Activated CD4-positive, CD25-positive, alpha-beta regulatory T cell (primary cell): ENCODE results near the gene ZNF254.
"Not testable (repeated sequence)": the region's sequence is repeated elsewhere in the genome, so short reads cannot be mapped to it uniquely, and the experiment has no call there.

Experiments
- DNase-seq, 4 experiments: peaks; one replicate each; lab custom pipeline; 2025; lab: John Stamatoyannopoulos, UW

Gene ZNF254

GRCh38 chr19:24086974-24087595, at the start of gene ZNF254:
ZNF254 (plus strand) TSS chr19:24087187; CDS start chr19:24087308, 121 bp downstream.
- DNase-seq = peak; percentile 35 to 61 (median 50)

- no peak for DNase-seq
Observed at GRCh38 chr19:24040621-24041020, 46.4 kb upstream of the ZNF254 start.

GRCh38 chr19:24041326-24041725, 45.7 kb upstream of the ZNF254 start:
- not testable (repeated sequence) for DNase-seq

- DNase-seq = no peak
Observed at GRCh38 chr19:24046550-24046949, 40.4 kb upstream of the ZNF254 start.

GRCh38 chr19:24048261-24048660, 38.7 kb upstream of the ZNF254 start:
- DNase-seq = no peak

GRCh38 chr19:24049537-24049936, 37.5 kb upstream of the ZNF254 start:
- DNase-seq = no peak

- no peak for DNase-seq
Observed at GRCh38 chr19:24051516-24051915, 35.5 kb upstream of the ZNF254 start.

- DNase-seq = no peak
Observed at GRCh38 chr19:24052811-24053210, 34.2 kb upstream of the ZNF254 start.

GRCh38 chr19:24053601-24054000, 33.4 kb upstream of the ZNF254 start:
- DNase-seq = no peak

- DNase-seq = no peak
Observed at GRCh38 chr19:24054044-24054935, 32.7 kb upstream of the ZNF254 start.

GRCh38 chr19:24055548-24055947, 31.4 kb upstream of the ZNF254 start:
- no peak for DNase-seq

- no peak for DNase-seq
Observed at GRCh38 chr19:24057144-24057543, 29.8 kb upstream of the ZNF254 start.

- no peak for DNase-seq
Observed at GRCh38 chr19:24059563-24060295, 27.3 kb upstream of the ZNF254 start.

- no peak for DNase-seq
Observed at GRCh38 chr19:24060687-24061356, 26.2 kb upstream of the ZNF254 start.

GRCh38 chr19:24062190-24062589, 24.8 kb upstream of the ZNF254 start:
- DNase-seq = no peak

- DNase-seq = no peak
Observed at GRCh38 chr19:24063295-24063694, 23.7 kb upstream of the ZNF254 start.

- no peak for DNase-seq
Observed at GRCh38 chr19:24064175-24064574, 22.8 kb upstream of the ZNF254 start.

GRCh38 chr19:24065243-24065642, 21.7 kb upstream of the ZNF254 start:
- DNase-seq = no peak

GRCh38 chr19:24065865-24066604, 21.0 kb upstream of the ZNF254 start:
- no peak for DNase-seq

GRCh38 chr19:24069905-24070657, 16.9 kb upstream of the ZNF254 start:
- no peak for DNase-seq

GRCh38 chr19:24071078-24071477, 15.9 kb upstream of the ZNF254 start:
- no peak for DNase-seq
